LNCAP (cell line): Measurements from ENCODE around the gene SETD4.

Experiments used
- CTCF ChIP-seq: fragments of 450-650 bp; IDR thresholded peaks from 2 replicates; pipeline ENCODE4 v1.5.1; 2017; ENCODE audit warnings: mild to moderate bottlenecking

The SETD4 gene

DNA sequence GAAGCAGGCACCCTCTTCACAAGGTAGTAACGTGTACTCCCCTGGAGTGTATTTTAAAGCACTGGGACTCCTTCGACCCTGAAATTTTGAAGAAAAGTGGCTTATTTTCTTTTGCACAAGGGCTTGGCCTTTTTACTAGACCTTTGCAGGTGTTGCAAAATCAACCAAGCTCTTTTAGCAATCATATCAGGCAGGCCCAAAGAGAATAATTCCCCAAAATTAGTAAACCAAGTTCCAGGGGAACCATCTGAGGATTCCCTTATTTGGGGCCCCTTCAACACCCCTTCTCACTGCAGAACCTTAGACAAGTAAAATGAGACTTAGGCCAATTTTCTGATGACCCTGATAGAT, 37.8 kb upstream of the SETD4 start:
- no peak for TF ChIP-seq CTCF

- TF ChIP-seq CTCF, result no peak
These were observed 37.3 kb upstream of the SETD4 start for GRCh38 chr21:36097427-36098181.

GRCh38 chr21:36096398-36097290, 36.3 kb upstream of the SETD4 start:
- TF ChIP-seq CTCF, result no peak

DNA sequence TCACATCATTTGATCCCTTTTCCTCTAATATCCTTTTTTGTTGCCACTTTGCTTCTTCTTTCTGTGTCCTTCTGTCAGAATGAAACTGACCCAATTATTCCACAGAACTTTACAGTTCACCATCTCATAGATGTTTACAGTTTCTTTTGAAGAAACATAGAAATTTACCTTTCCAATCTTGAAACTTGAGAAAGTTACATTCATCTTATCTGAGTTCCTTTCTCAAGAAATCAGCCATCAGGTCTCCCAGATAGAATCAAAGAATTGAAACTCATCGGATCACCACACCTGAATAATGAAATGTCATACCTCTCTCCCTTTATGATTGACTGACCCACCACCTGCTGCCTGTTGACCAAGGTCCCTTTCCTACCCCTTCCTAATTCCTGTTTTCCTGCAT, 33.2 kb upstream of the SETD4 start:
- no peak for TF ChIP-seq CTCF

GRCh38 chr21:36092681-36093080, 32.4 kb upstream of the SETD4 start:
- no peak for TF ChIP-seq CTCF

GRCh38 chr21:36089946-36090345, 29.6 kb upstream of the SETD4 start:
- TF ChIP-seq CTCF, result no peak

DNA sequence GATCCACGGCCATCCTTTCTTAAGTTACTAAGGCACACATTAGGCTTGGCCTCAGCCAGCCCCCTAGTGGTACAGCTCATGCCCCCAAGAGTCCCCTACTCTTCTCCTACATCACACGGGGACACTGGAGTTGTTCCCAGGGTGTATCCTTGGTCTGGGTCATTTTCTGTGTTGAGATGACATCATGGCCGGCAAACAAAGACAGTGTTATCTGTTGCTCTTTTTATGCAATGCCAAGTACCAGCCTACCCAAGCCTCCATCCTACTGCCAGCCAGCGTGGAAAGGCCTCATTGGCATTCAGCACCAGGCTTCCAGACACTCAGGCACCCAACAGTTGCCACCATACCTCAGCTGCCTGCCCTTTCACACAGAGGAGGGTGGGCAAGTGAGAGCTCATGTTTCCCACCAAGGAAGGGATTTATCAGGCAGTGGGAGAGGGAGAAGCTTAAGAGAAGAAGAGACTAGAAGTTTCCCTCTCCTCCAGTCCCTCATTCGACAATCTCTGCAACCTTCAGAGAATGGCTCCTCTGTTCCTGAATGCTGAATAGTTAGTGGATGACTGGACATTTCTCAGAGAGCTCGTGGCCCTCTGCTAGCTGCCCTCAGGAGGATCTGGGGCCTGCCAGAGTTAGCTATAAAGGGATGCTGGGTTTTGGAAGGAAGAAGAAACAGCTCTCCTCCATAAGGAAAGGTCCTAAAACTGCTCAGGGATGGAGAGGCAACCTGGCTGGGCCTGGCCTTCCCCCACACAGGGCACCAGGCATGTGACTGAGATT, 27.2 kb upstream of the SETD4 start:
- TF ChIP-seq CTCF, result no peak
